MM.1S (cell line): Measurements from ENCODE around the gene ZMIZ1.

Experiments
- DNase-seq: peaks from one replicate; pipeline ENCODE4 v3.0.0-alpha.2; 2015
- H2AFZ ChIP-seq: fragments of 300-600 bp; sonication (generic); 2 replicates; pipeline ENCODE4 v1.6.0; 2016; ENCODE audit warnings: antibody characterized with exemption, low read length
- H3F3A ChIP-seq: fragments of 300-600 bp; sonication (generic); 2 replicates; pipeline ENCODE4 v1.6.1; 2016; ENCODE audit warnings: mild to moderate bottlenecking, antibody characterized with exemption, low read length, moderate library complexity, mixed read lengths; ENCODE audit not compliant: insufficient read depth
- H3K27ac ChIP-seq: fragments of 300-600 bp; sonication (generic); 2 replicates; pipeline ENCODE4 v1.5.1; 2016; ENCODE audit warnings: mild to moderate bottlenecking, low read length
- H3K27me3 ChIP-seq: fragments of 300-600 bp; sonication (generic); replicated peaks from 2 replicates; pipeline ENCODE4 v1.6.0; 2016; ENCODE audit warnings: low read length; ENCODE audit not compliant: insufficient read depth
- H3K36me3 ChIP-seq: fragments of 300-600 bp; sonication (generic); replicated peaks from 2 replicates; pipeline ENCODE4 v1.6.1; 2016; ENCODE audit warnings: mild to moderate bottlenecking, low read length, mixed read lengths; ENCODE audit not compliant: insufficient read depth
- H3K4me1 ChIP-seq: fragments of 300-600 bp; sonication (generic); 2 replicates; pipeline ENCODE4 v1.6.1; 2016; ENCODE audit warnings: low read length, mixed read lengths
- H3K4me2 ChIP-seq: fragments of 300-600 bp; sonication (generic); 2 replicates; pipeline ENCODE4 v1.6.0; 2016; ENCODE audit warnings: low read depth, low read length
- H3K4me3 ChIP-seq: fragments of 300-600 bp; sonication (generic); 2 replicates; pipeline ENCODE4 v1.5.1; 2016; ENCODE audit warnings: low read length, mixed read lengths
- H3K79me2 ChIP-seq: fragments of 300-600 bp; sonication (generic); 2 replicates; pipeline ENCODE4 v1.6.1; 2016; ENCODE audit warnings: mixed run types, low read length, mixed read lengths
- H3K9ac ChIP-seq: fragments of 300-600 bp; sonication (generic); 2 replicates; pipeline ENCODE4 v1.6.1; 2016; ENCODE audit warnings: low read length, mixed read lengths
- H3K9me2 ChIP-seq: fragments of 300-600 bp; sonication (generic); replicated peaks from 2 replicates; pipeline ENCODE4 v1.6.1; 2016; ENCODE audit warnings: mild to moderate bottlenecking, low read length, mixed read lengths; ENCODE audit not compliant: insufficient read depth
- H3K9me3 ChIP-seq: fragments of 300-600 bp; sonication (generic); replicated peaks from 2 replicates; pipeline ENCODE4 v1.6.1; 2016; ENCODE audit warnings: mild to moderate bottlenecking, low read length, mixed read lengths; ENCODE audit not compliant: insufficient read depth
- H4K20me1 ChIP-seq: fragments of 300-600 bp; sonication (generic); 2 replicates; pipeline ENCODE4 v1.6.1; 2016; ENCODE audit warnings: mild to moderate bottlenecking, low read length, moderate library complexity, mixed read lengths; ENCODE audit not compliant: insufficient read depth
- EZH2 ChIP-seq: fragments of 300-600 bp; sonication (generic); optimal IDR thresholded peaks from 2 replicates; pipeline ENCODE3; 2017; ENCODE audit warnings: low read depth, mild to moderate bottlenecking, antibody characterized with exemption, low read length, mixed read lengths
- EZH2phosphoT487 ChIP-seq: fragments of 300-600 bp; sonication (generic); IDR thresholded peaks from 2 replicates; pipeline ENCODE4 v1.6.1; 2018; ENCODE audit warnings: antibody characterized with exemption, low read length
- TF ChIP-seq, protein P1 (sequence below): fragments of 300-600 bp; sonication (generic); IDR thresholded peaks from 2 replicates; pipeline ENCODE4 v1.5.1; 2016; ENCODE audit warnings: antibody characterized with exemption, low read length, mixed read lengths

The ZMIZ1 gene

DNA sequence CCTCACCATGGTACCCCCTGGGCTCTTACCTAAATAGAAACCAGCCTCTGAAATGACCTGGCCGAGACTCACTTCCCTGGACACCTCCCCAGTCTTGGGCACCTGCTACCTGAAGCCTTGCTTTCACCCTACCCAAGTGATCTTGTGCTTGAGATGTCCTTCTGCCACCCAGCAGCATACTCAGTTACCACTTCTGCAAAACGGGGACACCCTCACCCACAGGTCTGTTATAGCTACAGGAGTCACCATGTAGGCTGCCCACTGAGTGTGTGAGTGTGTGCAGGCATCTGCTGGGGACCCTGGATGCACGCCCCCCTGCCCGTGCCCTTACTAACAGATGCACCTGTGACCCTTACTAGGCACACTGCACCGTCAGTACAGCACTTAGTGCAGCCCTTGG, 183.7 kb downstream of the ZMIZ1 start:
- H2AFZ ChIP-seq: no peak overlapping the region
- TF ChIP-seq, protein P1, sequence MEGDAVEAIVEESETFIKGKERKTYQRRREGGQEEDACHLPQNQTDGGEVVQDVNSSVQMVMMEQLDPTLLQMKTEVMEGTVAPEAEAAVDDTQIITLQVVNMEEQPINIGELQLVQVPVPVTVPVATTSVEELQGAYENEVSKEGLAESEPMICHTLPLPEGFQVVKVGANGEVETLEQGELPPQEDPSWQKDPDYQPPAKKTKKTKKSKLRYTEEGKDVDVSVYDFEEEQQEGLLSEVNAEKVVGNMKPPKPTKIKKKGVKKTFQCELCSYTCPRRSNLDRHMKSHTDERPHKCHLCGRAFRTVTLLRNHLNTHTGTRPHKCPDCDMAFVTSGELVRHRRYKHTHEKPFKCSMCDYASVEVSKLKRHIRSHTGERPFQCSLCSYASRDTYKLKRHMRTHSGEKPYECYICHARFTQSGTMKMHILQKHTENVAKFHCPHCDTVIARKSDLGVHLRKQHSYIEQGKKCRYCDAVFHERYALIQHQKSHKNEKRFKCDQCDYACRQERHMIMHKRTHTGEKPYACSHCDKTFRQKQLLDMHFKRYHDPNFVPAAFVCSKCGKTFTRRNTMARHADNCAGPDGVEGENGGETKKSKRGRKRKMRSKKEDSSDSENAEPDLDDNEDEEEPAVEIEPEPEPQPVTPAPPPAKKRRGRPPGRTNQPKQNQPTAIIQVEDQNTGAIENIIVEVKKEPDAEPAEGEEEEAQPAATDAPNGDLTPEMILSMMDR: no peak
- no peak for TF ChIP-seq EZH2phosphoT487
- TF ChIP-seq EZH2: no peak
- no peak overlapping the region for H3K4me2 ChIP-seq

DNA sequence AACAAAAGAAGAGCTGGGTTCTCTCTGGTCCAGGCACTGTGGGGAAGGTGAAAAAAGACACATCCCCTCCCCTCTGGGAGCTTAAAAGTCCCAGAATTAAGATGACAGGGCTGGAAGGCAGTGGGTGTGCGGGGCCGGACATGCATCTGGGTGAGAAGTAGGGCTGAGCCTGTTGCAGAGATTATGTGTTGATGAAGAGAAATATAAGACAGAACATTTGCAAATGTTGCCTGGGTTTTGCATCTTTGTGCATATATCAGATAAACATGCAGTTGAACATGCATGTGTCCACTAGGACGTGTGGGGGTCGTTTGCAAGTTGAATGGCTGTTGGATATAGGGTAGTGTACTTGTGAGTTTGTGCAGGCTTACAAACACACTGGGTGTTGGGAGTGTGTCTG, 184.2 kb downstream of the ZMIZ1 start:
- H2AFZ ChIP-seq: no peak overlapping the region
- H3K27me3 ChIP-seq: no peaks in the 10 kb centered on the region
- H4K20me1 ChIP-seq: no peaks in the 10 kb centered on the region
- no peak overlapping the region for H3K9ac ChIP-seq
- peak overlapping the region; percentile 96; the same call in 1 of the 2 replicates for H3K27ac ChIP-seq
- peaks cover 57% of the 10 kb centered on the region for H3F3A ChIP-seq
- H3K79me2 ChIP-seq: peaks cover 92% of the 10 kb centered on the region
- H3K36me3 ChIP-seq: no peaks in the 10 kb centered on the region
- H3K9me3 ChIP-seq: no peaks in the 10 kb centered on the region
- H3K4me2 ChIP-seq: no peak overlapping the region
- peaks cover 97% of the 10 kb centered on the region for H3K4me1 ChIP-seq
- no peak overlapping the region for H3K4me3 ChIP-seq
- TF ChIP-seq EZH2phosphoT487 (no peak), EZH2 (no peak)
- TF ChIP-seq, protein P1: no peak
- no peak for DNase-seq
- H3K9me2 ChIP-seq: no peaks in the 10 kb centered on the region

More for the DNA sequence above, 183.7 kb downstream of the ZMIZ1 start:
- Histone ChIP-seq H3K4me1 (peaks cover 97% of the 10 kb centered on the region), H3K4me3 (no peak overlapping the region), H3K9me2 (no peaks in the 10 kb centered on the region), H4K20me1 (no peaks in the 10 kb centered on the region), H3K36me3 (no peaks in the 10 kb centered on the region), H3F3A (peaks cover 63% of the 10 kb centered on the region), H3K27ac (peak overlapping the region; percentile 7; the same call in 1 of the 2 replicates), H3K9me3 (no peaks in the 10 kb centered on the region), H3K9ac (no peak overlapping the region), H3K79me2 (peaks cover 92% of the 10 kb centered on the region), H3K27me3 (no peaks in the 10 kb centered on the region)
- DNase-seq: no peak

DNA sequence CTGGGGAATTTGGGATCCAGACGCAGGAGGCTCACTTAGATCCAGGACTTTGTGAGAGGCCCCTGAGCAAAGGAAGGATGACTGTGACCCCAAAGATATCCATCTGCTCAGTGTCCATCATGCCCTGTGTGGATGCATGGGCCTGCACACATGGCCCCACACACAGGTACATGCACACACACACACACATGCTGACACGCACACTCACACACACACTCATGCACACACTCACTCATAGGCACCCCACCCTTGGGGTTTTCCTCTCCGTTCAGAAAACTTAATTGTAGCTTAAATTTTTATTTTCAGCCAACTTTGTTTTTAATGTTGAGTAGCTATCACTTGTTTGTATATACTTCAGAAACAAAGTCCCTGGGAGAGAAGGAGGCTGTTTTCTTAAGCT, 184.9 kb downstream of the ZMIZ1 start:
- no peak for TF ChIP-seq EZH2
- TF ChIP-seq, protein P1: no peak
- no peak for TF ChIP-seq EZH2phosphoT487
- H3K27me3 ChIP-seq: no peaks in the 10 kb centered on the region
- peaks cover 92% of the 10 kb centered on the region for H3K79me2 ChIP-seq
- H2AFZ ChIP-seq: no peak overlapping the region
- H3K36me3 ChIP-seq: no peaks in the 10 kb centered on the region
- peaks cover 55% of the 10 kb centered on the region for H3F3A ChIP-seq
- peak overlapping the region; percentile 96 for H3K27ac ChIP-seq
- H3K4me1 ChIP-seq: peaks cover 97% of the 10 kb centered on the region
- H3K4me3 ChIP-seq: 0 out of 2 replicates have a peak overlapping the region, but pooled peaks have one; percentile 12
- H3K9me2 ChIP-seq: no peaks in the 10 kb centered on the region
- no peaks in the 10 kb centered on the region for H3K9me3 ChIP-seq
- H4K20me1 ChIP-seq: no peaks in the 10 kb centered on the region
- H3K9ac ChIP-seq: peak overlapping the region; percentile 45; the same call in 1 of the 2 replicates
- DNase-seq: no peak
- peak overlapping the region; percentile 91 for H3K4me2 ChIP-seq
